GM12874 (cell line): ENCODE results near the gene CPNE5.

Experiments
- TF ChIP-seq, protein P1 (sequence below): IDR thresholded peaks from 2 replicates; pipeline ENCODE4 v1.5.1; 2011; ENCODE audit warnings: low read depth, mild to moderate bottlenecking, control low read depth, low read length, moderate library complexity; ENCODE audit not compliant: insufficient read depth

The CPNE5 gene

DNA sequence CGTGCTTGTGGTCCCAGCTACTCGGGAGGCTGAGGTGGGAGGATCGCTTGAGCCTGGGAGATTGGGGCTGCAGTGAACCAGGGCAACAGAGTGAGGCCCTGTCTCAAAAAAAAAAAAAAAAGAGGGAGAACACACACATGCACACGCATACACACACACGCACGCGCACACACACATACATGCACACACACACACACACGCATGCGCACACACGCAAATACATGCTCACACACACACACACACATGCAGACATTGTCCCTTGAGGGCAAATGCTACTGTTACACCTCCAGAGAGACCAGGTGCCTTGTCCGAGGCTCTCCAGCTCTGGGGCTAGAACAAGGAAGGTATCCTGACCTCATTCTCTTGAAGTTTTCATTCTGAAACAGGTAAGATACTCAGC, 77.1 kb downstream of the CPNE5 start:
- TF ChIP-seq, protein P1, sequence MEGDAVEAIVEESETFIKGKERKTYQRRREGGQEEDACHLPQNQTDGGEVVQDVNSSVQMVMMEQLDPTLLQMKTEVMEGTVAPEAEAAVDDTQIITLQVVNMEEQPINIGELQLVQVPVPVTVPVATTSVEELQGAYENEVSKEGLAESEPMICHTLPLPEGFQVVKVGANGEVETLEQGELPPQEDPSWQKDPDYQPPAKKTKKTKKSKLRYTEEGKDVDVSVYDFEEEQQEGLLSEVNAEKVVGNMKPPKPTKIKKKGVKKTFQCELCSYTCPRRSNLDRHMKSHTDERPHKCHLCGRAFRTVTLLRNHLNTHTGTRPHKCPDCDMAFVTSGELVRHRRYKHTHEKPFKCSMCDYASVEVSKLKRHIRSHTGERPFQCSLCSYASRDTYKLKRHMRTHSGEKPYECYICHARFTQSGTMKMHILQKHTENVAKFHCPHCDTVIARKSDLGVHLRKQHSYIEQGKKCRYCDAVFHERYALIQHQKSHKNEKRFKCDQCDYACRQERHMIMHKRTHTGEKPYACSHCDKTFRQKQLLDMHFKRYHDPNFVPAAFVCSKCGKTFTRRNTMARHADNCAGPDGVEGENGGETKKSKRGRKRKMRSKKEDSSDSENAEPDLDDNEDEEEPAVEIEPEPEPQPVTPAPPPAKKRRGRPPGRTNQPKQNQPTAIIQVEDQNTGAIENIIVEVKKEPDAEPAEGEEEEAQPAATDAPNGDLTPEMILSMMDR, result no peak

DNA sequence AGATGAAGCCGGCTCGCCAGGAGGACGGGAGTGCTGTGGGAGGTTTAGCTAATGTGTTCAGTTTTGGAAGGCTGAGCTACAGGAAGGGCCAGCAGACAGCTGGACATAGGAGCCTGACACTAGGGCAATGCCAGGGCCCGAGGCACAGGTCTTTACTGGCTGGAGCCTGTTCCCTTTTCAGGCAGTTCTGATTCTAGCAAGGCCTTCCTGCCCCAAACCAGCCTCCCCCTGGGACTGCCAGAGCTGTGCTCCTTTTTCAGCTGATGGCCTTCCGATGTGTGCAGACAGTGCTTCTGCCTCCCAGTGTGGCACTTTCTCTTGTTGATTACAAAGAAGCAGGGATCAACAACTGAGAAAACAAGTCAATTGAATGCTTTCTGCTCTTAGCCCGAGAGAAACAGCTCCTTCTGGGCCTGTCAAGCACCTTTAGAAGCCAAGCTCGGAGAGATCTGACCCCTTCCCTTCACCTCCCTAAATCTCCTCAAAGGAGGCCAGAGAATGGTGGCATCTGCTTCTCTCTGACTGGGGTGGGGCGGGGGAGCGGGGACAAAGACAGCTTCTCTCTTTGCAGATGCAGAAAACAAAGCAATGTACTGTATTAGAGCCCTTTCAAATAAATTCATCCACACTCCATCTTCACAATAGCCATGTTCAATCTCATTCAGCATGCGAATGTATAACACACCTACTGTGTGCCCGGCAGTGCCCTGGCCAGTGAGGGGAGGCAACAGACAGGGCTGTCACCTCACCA, 78.4 kb downstream of the CPNE5 start:
- TF ChIP-seq, protein P1, result no peak

DNA sequence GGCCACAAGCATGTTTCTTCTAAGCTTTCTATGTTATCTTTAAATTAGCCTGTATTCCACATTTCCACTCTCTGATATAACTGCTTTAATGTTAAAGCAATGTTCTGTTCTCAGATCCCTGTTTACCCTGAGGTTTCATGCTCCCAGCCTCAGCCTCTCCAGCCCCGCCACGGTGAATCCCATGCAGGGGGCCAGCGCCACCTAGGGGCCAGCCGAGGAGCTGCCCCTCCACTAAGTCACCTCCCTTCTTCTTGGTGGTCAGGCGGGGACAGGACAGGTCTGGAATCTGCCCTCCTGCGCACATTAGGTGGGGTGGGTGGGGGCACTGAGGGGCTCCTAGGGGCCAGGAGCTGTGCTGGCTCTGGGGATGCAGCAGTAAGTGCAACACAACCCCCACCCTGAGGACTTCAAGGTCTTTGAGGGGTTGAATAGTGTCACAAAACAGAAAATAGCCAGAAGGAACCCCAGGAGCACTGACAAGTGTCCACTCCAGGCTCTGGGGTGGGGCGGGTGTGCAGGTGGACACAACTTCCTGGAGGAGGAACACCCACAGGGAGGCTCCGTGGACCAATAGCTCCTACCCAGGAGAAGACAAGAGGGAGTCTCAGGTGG, 80.0 kb downstream of the CPNE5 start:
- TF ChIP-seq, protein P1, result peak; percentile 98

DNA sequence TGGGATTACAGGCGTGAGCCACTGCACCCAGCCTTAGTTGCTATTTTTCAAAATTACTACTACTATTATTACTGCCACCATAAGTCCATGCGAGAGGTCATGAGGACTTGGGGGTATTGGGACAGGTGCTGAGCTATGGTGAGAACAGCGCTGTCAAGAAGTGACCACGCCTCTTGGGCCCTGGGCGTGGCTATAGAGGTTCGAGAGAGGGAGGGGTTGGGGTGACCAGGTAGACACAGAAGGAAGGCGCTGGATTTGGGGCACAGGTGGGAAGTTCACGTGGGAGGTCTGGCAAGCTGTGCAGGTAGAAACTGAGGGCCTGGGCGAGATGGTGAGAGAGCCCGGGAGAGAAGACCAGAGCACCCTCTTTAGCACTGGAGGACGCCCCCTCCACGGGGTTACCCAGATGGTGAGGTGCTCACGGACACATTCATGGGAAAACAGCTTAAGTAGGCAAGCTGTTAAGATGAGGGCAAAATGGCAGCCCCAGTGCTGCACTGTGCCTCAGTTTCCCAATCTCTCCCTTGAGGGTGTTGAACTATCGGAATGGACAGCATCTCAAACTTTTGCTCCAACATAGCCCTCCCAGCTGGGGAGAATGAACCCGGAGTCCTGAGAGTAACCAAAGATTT, 80.6 kb downstream of the CPNE5 start:
- TF ChIP-seq, protein P1, result no peak

DNA sequence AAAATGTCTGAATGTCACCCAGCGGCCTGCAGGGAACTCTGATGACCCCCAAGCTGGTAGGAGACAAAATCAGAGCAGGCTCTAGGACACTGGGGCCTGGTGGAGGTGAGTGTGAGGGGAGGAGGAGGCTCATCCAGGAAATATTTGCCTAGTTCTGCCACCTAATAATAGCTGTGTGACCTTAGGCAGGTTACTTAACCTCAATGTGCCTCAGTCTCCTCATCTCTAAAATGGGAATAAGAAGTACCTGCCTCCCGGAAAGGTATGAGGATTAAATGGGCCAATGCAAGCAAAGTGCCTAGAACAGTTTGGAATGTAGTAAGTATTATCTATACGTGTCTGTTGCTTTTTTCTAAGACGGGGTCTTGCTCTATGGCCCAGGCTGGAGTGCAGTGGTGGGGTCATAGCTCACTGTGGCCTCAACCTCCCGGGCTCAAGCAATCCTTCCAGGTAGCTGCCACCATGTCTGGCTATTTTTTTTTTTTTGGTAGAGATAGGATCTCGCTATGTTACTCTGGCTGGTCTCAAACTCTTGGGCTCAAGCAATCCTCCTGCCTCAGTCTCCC, 81.2 kb downstream of the CPNE5 start:
- TF ChIP-seq, protein P1, result no peak

DNA sequence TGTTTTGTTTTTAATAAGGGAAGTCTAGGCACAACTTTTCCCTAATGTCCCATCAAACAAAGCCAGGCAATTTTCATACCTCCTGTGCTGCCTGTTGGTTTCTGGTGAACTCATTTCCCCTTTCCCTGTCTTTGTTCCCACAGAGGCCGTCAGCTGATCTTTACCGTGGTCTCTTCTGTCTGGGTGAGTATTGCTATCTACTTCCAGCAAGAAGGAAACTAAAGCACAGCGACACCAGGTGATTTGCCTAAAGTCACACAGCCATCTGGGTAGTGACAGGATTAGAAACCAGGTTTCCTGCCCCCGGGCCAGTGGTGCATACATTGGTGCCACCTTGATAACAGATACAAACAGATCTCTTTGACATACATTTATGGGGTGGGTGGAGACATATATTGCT, 82.0 kb downstream of the CPNE5 start:
- TF ChIP-seq, protein P1, result 0 out of 2 replicates have a peak, but pooled peaks have one; percentile 16

DNA sequence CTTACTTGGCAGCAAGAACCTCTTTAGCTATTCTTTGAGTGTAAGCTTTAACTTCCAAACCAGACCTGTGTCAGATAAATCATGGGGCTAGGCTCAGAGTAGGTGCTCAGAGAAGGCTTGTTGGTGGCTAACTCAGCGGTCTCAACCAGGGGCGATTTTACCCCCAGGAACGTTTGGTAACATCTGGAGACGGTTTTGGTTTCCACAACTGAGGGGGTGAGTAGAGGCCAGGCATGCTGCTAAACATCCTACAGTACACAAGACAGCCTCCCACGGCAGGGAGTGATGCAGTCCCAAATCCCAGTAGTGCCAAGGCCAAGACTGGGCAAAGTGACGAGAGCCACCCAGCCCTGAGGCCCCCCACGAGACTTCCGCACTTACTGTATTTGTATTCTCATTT, 82.5 kb downstream of the CPNE5 start:
- TF ChIP-seq, protein P1, result no peak
